Kidney (tissue), 14 donors: ENCODE data around the gene PSMB5. TPM values are rescaled to one million over a fixed set of nuclear protein-coding genes. Genes with fewer than 3 reads are reported as not detected.

Source experiments
- DNase-seq, 5 donors: peaks; one replicate each; pipeline ENCODE4 v3.0.0-alpha.2; 2013 to 2020
- FAIRE-seq: peaks from 2 replicates; lab custom pipeline; 2012; peaks lifted over from hg19 to GRCh38; lab: Jason Lieb, UNC
- H3K27ac ChIP-seq, 2 donors: one replicate each; pipeline ENCODE4 v1.7.0; 2013; ENCODE audit warnings: low read depth in 2 of 2, low read length in 2 of 2, inconsistent platforms in 1 of 2
- H3K27me3 ChIP-seq: one replicate; pipeline ENCODE4 v1.7.1; 2013; ENCODE audit warnings: low read length, inconsistent platforms; ENCODE audit not compliant: control insufficient read depth, insufficient read depth
- H3K36me3 ChIP-seq, 3 donors: one replicate each; pipeline versions ENCODE4 v1.7.0 to v1.7.1; 2013; ENCODE audit warnings: low read length in 3 of 3, control low read depth in 1 of 3, inconsistent platforms in 1 of 3; ENCODE audit not compliant: insufficient read depth in 3 of 3, control insufficient read depth in 2 of 3
- H3K4me1 ChIP-seq, 3 donors: one replicate each; pipeline versions ENCODE4 v1.7.0 to v1.7.1; 2013; ENCODE audit warnings: low read length in 3 of 3, inconsistent platforms in 1 of 3, low read depth in 1 of 3; ENCODE audit not compliant: control insufficient read depth in 2 of 3, insufficient read depth in 2 of 3
- H3K4me3 ChIP-seq, 3 donors: one replicate each; pipeline versions ENCODE4 v1.7.0 to v1.8.1; 2013; ENCODE audit warnings: low read length in 3 of 3, control low read depth in 1 of 3, inconsistent platforms in 1 of 3
- H3K9ac ChIP-seq, 3 donors: one replicate each; pipeline versions ENCODE4 v1.7.0 to v1.7.1; 2013; ENCODE audit warnings: low read length in 3 of 3, control low read depth in 1 of 3, inconsistent platforms in 1 of 3
- H3K9me3 ChIP-seq, 3 donors: one replicate each; pipeline versions ENCODE4 v1.7.0 to v1.7.1; 2013; ENCODE audit warnings: low read length in 3 of 3, control low read depth in 1 of 3, inconsistent platforms in 1 of 3; ENCODE audit not compliant: control insufficient read depth in 2 of 3, insufficient read depth in 1 of 3
- CTCF ChIP-seq: IDR thresholded peaks from 3 replicates; pipeline ENCODE4 v1.5.1; 2012; ENCODE audit warnings: mild to moderate bottlenecking, moderate library complexity, borderline replicate concordance; ENCODE audit not compliant: insufficient read depth; ENCODE audit errors: extremely low read depth
- intact Hi-C: fragments of 100-400 bp; cut with DNase I; formaldehyde crosslinking; loops from one replicate; pipeline ENCODE4 v1.11.1; 2022
- polyA plus RNA-seq: library from polyadenylated mRNA; stranded (reverse); fragments of 350-450 nt; fragmentation: Illumina TruSeq; extraction: RNeasy Lipid Tissue Mini Kit (QIAGEN cat#74804); gene quantifications from one replicate; pipeline ENCODE4 v1.2.3, GENCODE V29; 2014; ENCODE audit warnings: low read depth, low replicate concordance; ENCODE audit not compliant: insufficient read depth
- total RNA-seq: library from RNA; stranded (reverse); fragmentation: NEBNext Ultra II Directional; extraction: Animal tissue kit (Norgen Biotek cat#: 25700); gene quantifications from one replicate; pipeline ENCODE4 v1.2.1, GENCODE V29; 2021
- donor health status: control.
- donor health status: control.
- donor health status: control.
- donor health status: control.
- donor health status: control.
- donor health status: DM: yes; HTN: yes; CAD: no.
- donor health status: Normal renal cell carcinoma (clear cell type).

PSMB5 gene
- total and polyA plus RNA-seq, 2 donors from 2014 or later, result 87.1 to 190 TPM

GRCh38 chr14:23049011-23049410, 14.3 kb upstream of the PSMB5 start:
- H3K27ac ChIP-seq, result no peak overlapping the region
- no peaks in the 10 kb centered on the region for H3K9me3 ChIP-seq
- no peak overlapping the region for H3K4me3 ChIP-seq
- no peaks in the 10 kb centered on the region for H3K27me3 ChIP-seq
- peaks cover 0 to 2% (median 0%) of the 10 kb centered on the region in 3 donors for H3K4me1 ChIP-seq
- TF ChIP-seq CTCF, result no peak
- intact Hi-C loops, result no loop called here
- H3K9ac ChIP-seq, result no peak overlapping the region
- no peak for FAIRE-seq
- peak in 1 of 5 donors; percentile 69 for DNase-seq
- no peaks in the 10 kb centered on the region for H3K36me3 ChIP-seq

- no peak for FAIRE-seq
- Histone ChIP-seq H3K9ac (no peak overlapping the region), H3K27me3 (no peaks in the 10 kb centered on the region), H3K27ac (peak overlapping the region in 1 of 2 donors; percentile 43), H3K9me3 (no peaks in the 10 kb centered on the region), H3K4me1 (peaks cover 0 to 2% (median 0%) of the 10 kb centered on the region in 3 donors), H3K4me3 (no peak overlapping the region), H3K36me3 (no peaks in the 10 kb centered on the region)
- peak in 1 of 5 donors; percentile 57 for DNase-seq
- intact Hi-C loops, result no loop called here
- TF ChIP-seq CTCF, result no peak
Measured at GRCh38 chr14:23047751-23048693, 13.3 kb upstream of the PSMB5 start.

GRCh38 chr14:23047034-23047634, 12.4 kb upstream of the PSMB5 start:
- no peak for FAIRE-seq
- Histone ChIP-seq H3K4me1 (peaks cover 0 to 2% (median 0%) of the 10 kb centered on the region in 3 donors), H3K36me3 (no peaks in the 10 kb centered on the region), H3K4me3 (no peak overlapping the region), H3K27ac (peak overlapping the region; percentile 7 to 43), H3K9ac (no peak overlapping the region), H3K27me3 (no peaks in the 10 kb centered on the region), H3K9me3 (no peaks in the 10 kb centered on the region)
- intact Hi-C loops, result no loop called here
- TF ChIP-seq CTCF, result no peak
- peak in 2 of 5 donors; percentile 41 to 65 for DNase-seq
